ENCODE data around the gene NTHL1.

- TF ChIP-seq POLR2A (IDR thresholded peaks at IDR 0.05) (no peak), EP300 (IDR thresholded peaks at IDR 0.05) (no peak), POLR2AphosphoS5 (IDR thresholded peaks at IDR 0.05) (no peak)
- TF ChIP-seq, protein P1, sequence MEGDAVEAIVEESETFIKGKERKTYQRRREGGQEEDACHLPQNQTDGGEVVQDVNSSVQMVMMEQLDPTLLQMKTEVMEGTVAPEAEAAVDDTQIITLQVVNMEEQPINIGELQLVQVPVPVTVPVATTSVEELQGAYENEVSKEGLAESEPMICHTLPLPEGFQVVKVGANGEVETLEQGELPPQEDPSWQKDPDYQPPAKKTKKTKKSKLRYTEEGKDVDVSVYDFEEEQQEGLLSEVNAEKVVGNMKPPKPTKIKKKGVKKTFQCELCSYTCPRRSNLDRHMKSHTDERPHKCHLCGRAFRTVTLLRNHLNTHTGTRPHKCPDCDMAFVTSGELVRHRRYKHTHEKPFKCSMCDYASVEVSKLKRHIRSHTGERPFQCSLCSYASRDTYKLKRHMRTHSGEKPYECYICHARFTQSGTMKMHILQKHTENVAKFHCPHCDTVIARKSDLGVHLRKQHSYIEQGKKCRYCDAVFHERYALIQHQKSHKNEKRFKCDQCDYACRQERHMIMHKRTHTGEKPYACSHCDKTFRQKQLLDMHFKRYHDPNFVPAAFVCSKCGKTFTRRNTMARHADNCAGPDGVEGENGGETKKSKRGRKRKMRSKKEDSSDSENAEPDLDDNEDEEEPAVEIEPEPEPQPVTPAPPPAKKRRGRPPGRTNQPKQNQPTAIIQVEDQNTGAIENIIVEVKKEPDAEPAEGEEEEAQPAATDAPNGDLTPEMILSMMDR (IDR thresholded peaks at IDR 0.05) = no peak
Measured at GRCh38 chr16:1990351-1991134, 57.1 kb downstream of the NTHL1 start.
